SU-DHL-6 (cell line): ENCODE measurements around the gene PRSS57.
"Not testable (repeated sequence)": the region's sequence is repeated elsewhere in the genome, so short reads cannot be mapped to it uniquely, and the experiment has no call there.

Experiments used
- H2AFZ ChIP-seq: fragments of 200-600 bp; sonication (generic); 2 replicates; pipeline ENCODE4 v1.6.1; 2014; ENCODE audit warnings: low read depth, mild to moderate bottlenecking, moderate library complexity, mixed read lengths, antibody characterized with exemption, low read length; ENCODE audit not compliant: severe bottlenecking
- H3F3A ChIP-seq: fragments of 200-600 bp; shearing (Covaris generic); 2 replicates; pipeline ENCODE4 v1.6.0; 2016; ENCODE audit warnings: antibody characterized with exemption, mild to moderate bottlenecking; ENCODE audit not compliant: insufficient read depth
- H3K27ac ChIP-seq: fragments of 200-600 bp; sonication (generic); 2 replicates; pipeline ENCODE4 v1.5.1; 2016; ENCODE audit warnings: low read depth, mild to moderate bottlenecking, low read length, moderate library complexity, mixed read lengths
- H3K27me3 ChIP-seq: fragments of 200-600 bp; sonication (generic), shearing (Covaris generic); 2 replicates; pipeline ENCODE4 v1.6.0; 2014; ENCODE audit warnings: mild to moderate bottlenecking, low read length
- H3K36me3 ChIP-seq: fragments of 200-600 bp; sonication (generic); 2 replicates; pipeline ENCODE4 v1.6.1; 2014; ENCODE audit warnings: mild to moderate bottlenecking, low read length, mixed read lengths
- H3K4me2 ChIP-seq: fragments of 300-600, 200-600 bp; shearing (Covaris generic), sonication (generic); 2 replicates; pipeline ENCODE4 v1.6.0; 2014; ENCODE audit warnings: low read length, low read depth, mild to moderate bottlenecking; ENCODE audit not compliant: poor library complexity, severe bottlenecking
- H3K4me3 ChIP-seq: fragments of 200-600 bp; sonication (generic); 2 replicates; pipeline ENCODE4 v1.5.1; 2014; ENCODE audit warnings: antibody characterized with exemption, low read length, mild to moderate bottlenecking, mixed read lengths; ENCODE audit not compliant: insufficient read depth, poor library complexity, severe bottlenecking
- H3K79me2 ChIP-seq: fragments of 200-600 bp; sonication (generic); 2 replicates; pipeline ENCODE4 v1.6.1; 2014; ENCODE audit warnings: mild to moderate bottlenecking, low read length, moderate library complexity; ENCODE audit not compliant: insufficient read depth
- H3K9ac ChIP-seq: fragments of 200-600 bp; sonication (generic); 2 replicates; pipeline ENCODE4 v1.7.0; 2014; ENCODE audit warnings: mild to moderate bottlenecking, low read length
- H3K9me2 ChIP-seq: fragments of 200-600 bp; sonication (generic); replicated peaks from 2 replicates; pipeline ENCODE4 v1.6.1; 2014; ENCODE audit warnings: low read length; ENCODE audit not compliant: insufficient read depth
- H3K9me3 ChIP-seq: fragments of 200-600 bp; sonication (generic); 2 replicates; pipeline ENCODE4 v1.6.1; 2014; ENCODE audit warnings: low read length, mixed read lengths; ENCODE audit not compliant: insufficient read depth
- H4K20me1 ChIP-seq: fragments of 200-600 bp; sonication (generic); 2 replicates; pipeline ENCODE4 v1.6.1; 2014; ENCODE audit warnings: low read depth, mild to moderate bottlenecking, antibody characterized with exemption, low read length, moderate library complexity, mixed read lengths
- CTCF ChIP-seq: fragments of 200-600 bp; sonication (generic); IDR thresholded peaks from one replicate; pipeline ENCODE4 v1.5.1; 2017; ENCODE audit warnings: antibody characterized with exemption, mild to moderate bottlenecking, low read length, moderate library complexity; ENCODE audit not compliant: insufficient read depth, poor library complexity, severe bottlenecking
- EZH2phosphoT487 ChIP-seq: fragments of 200-600 bp; sonication (generic), shearing (Covaris generic); conservative IDR thresholded peaks from 2 replicates; pipeline ENCODE4 v1.6.1; 2018; ENCODE audit warnings: mild to moderate bottlenecking, antibody characterized with exemption, low read length, moderate library complexity, mixed read lengths

Gene PRSS57

DNA sequence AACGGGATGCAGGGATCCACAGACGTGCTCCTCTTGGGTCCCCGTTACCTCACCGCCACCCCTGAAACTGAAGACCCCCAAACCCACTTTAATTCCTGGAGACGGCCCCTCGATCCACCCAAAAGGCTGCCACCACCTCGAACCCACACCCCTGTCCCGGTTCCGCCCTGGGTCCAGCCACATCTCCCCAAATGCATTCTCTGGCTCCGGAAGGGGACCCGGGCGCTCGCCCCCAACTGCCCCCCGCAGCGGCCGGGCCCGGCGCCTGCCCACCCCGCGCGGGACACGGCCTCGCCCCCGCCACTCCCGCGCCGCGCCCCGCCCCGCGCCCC is 19.3 kb downstream of the PRSS57 start:
- no peaks in the 10 kb centered on the region for H3K9me2 ChIP-seq
- no peaks in the 10 kb centered on the region for H4K20me1 ChIP-seq
- H3K9me3 ChIP-seq, result no peaks in the 10 kb centered on the region
- H3F3A ChIP-seq, result 0 out of 2 replicates have a peak, but pooled peaks cover 9% of the 10 kb centered on the region
- no peaks in the 10 kb centered on the region for H3K36me3 ChIP-seq
- no peak overlapping the region for H3K4me3 ChIP-seq
- H3K4me2 ChIP-seq, result no peak overlapping the region
- H3K9ac ChIP-seq, result no peak overlapping the region
- TF ChIP-seq EZH2phosphoT487 (no peak), CTCF (no peak)
- no peak overlapping the region for H2AFZ ChIP-seq
- no peaks in the 10 kb centered on the region for H3K27me3 ChIP-seq
- H3K79me2 ChIP-seq, result no peaks in the 10 kb centered on the region
- no peak overlapping the region for H3K27ac ChIP-seq

DNA sequence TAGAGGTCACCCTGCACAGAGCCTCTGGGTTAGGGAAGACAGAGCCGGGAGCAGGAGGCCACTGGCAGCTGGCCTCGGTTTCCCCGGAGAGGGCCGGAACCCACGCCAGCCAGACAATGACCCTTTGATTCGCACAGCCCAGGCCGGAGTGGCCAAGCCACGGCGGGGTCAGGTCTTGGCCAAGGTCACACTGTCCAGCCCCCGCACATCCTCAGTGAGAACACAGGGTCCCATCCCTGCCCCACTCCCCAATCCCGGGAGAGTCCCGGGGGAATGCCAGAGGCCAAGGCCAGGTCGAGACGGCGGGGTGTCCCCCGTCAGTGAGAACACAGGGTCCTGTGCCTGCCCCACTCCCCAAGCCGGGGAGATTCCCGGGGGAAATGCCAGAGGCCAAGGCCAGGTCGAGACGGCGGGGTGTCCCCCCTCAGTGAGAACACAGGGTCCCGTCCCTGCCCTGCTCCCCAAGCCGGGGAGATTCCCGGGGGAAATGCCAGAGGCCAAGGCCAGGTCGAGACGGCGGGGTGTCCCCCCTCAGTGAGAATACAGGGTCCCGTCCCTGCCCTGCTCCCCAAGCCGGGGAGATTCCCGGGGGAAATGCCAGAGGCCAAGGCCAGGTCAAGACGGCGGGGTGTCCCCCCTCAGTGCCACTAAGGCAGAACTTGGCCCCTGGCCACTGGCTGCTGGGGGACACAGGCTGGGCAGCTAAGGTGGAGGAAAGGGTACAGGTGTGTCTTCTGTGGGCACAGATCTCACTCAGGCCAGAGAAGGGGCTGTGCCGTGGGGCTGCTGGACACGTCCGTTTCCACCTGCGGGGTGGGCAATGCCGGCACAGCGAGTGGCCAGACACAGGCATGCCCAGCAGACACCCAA is 20.7 kb downstream of the PRSS57 start:
- Histone ChIP-seq H3F3A (0 out of 2 replicates have a peak, but pooled peaks cover 8% of the 10 kb centered on the region), H3K4me2 (no peak overlapping the region), H4K20me1 (no peaks in the 10 kb centered on the region), H3K9ac (no peak overlapping the region), H2AFZ (no peak overlapping the region), H3K4me3 (no peak overlapping the region), H3K27me3 (no peaks in the 10 kb centered on the region), H3K79me2 (no peaks in the 10 kb centered on the region), H3K9me2 (no peaks in the 10 kb centered on the region), H3K36me3 (no peaks in the 10 kb centered on the region), H3K27ac (no peak overlapping the region), H3K9me3 (no peaks in the 10 kb centered on the region)
- TF ChIP-seq EZH2phosphoT487, result no peak
- no peak for TF ChIP-seq CTCF

DNA sequence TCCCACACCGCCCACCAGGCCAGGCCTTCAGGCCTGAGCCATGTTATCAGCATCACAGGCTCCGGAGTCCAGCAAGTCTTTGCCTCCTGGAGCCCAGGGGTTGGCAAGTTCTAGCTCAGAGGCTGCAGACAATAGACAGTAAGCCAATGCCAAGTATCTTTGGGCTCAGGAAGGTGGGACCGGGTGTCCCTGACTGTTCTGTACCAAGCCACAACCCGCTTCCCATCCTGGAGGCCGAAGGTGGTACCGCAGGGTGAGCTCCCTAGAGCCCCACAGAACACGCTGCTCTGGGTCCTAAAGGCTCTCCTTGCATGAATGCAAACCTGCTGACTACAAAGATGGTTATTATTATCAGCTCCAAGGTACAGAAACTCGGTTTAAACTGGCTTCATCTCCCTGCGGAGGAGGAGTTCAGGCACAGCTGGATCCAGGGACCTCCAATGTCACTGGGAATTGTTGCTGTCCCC is 24.6 kb downstream of the PRSS57 start:
- no peaks in the 10 kb centered on the region for H3K9me3 ChIP-seq
- no peaks in the 10 kb centered on the region for H3K9me2 ChIP-seq
- H3K4me2 ChIP-seq, result no peak overlapping the region
- no peaks in the 10 kb centered on the region for H4K20me1 ChIP-seq
- H3K4me3 ChIP-seq, result no peak overlapping the region
- H3K27me3 ChIP-seq, result no peaks in the 10 kb centered on the region
- no peak overlapping the region for H3K27ac ChIP-seq
- no peaks in the 10 kb centered on the region for H3F3A ChIP-seq
- no peak for TF ChIP-seq CTCF
- H3K79me2 ChIP-seq, result no peaks in the 10 kb centered on the region
- no peak overlapping the region for H2AFZ ChIP-seq
- H3K9ac ChIP-seq, result no peak overlapping the region
- no peaks in the 10 kb centered on the region for H3K36me3 ChIP-seq

DNA sequence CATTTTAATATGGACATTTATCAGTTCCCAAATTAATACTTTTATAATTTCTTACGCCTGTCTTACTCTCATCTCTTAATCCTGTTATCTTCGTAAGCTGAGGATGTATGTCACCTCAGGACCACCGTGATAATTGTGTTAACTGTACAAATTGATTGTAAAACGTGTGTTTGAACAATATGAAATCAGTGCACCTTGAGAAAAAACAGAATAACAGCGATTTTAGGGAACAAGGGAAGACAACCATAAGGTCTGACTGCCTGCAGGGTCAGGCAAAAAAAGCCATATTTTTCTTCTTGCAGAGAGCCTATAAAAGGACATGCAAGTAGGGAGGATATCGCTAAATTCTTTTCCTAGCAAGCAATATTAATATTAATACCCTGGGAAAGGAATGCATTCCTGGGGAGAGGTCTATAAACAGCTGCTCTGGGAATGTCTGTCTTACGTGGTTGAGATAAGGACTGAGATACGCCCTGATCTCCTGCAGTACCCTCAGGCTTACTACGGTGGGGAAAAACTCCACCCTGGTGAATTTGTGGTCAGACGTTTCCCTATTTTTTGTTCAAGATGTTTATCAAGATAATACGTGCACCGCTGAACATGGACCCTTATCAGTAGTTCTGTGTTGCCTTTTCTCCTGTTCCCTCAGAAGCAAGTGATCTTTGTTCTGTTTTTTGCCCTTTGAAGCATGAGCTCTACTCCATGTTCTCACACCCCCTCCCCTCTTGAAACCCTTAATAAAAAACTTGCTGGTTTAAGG is 26.4 kb downstream of the PRSS57 start:
- not testable (repeated sequence) for H4K20me1 ChIP-seq, H3F3A ChIP-seq, H3K79me2 ChIP-seq, H3K27me3 ChIP-seq, H3K36me3 ChIP-seq, H3K9me3 ChIP-seq, H3K4me2 ChIP-seq, H2AFZ ChIP-seq, H3K4me3 ChIP-seq, H3K27ac ChIP-seq, H3K9ac ChIP-seq, H3K9me2 ChIP-seq

GRCh38 chr19:666985-667573 is 28.2 kb downstream of the PRSS57 start:
- not testable (repeated sequence) for H3K27ac ChIP-seq, H2AFZ ChIP-seq, H3K36me3 ChIP-seq, H3K4me2 ChIP-seq, H4K20me1 ChIP-seq, H3K9me3 ChIP-seq, H3K4me3 ChIP-seq, H3K9ac ChIP-seq, H3K79me2 ChIP-seq, H3F3A ChIP-seq, H3K27me3 ChIP-seq, H3K9me2 ChIP-seq
